SK-N-MC (cell line): ENCODE data around the gene DUSP5.

Source experiments
- EZH2 ChIP-seq: fragments of 200-600 bp; sonication (generic); IDR thresholded peaks from one replicate; pipeline ENCODE4 v1.6.1; 2017; ENCODE audit warnings: antibody characterized with exemption
- POLR2AphosphoS5 ChIP-seq: IDR thresholded peaks from 2 replicates; pipeline ENCODE4 v1.6.1; 2012; ENCODE audit warnings: mild to moderate bottlenecking, low read depth, low read length, borderline replicate concordance

GRCh38 chr10:110460111-110460809 lies 37.4 kb upstream of the DUSP5 start:
- TF ChIP-seq POLR2AphosphoS5 (no peak), EZH2 (no peak)
